CD4-positive, alpha-beta T cell treated with Interleukin-2 at 100 ng/mL for 4 hours (primary cell): ENCODE measurements around the gene GPBP1.
A peak's percentile ranks its signal among the peaks of the same experiment; 100 is the strongest.
"Not testable (repeated sequence)": the region's sequence is repeated elsewhere in the genome, so short reads cannot be mapped to it uniquely, and the experiment has no call there.

Experiments used
- DNase-seq: peaks from one replicate; pipeline ENCODE4 v3.0.0-alpha.2; 2020; ENCODE audit warnings: low spot score

GPBP1 gene

DNA sequence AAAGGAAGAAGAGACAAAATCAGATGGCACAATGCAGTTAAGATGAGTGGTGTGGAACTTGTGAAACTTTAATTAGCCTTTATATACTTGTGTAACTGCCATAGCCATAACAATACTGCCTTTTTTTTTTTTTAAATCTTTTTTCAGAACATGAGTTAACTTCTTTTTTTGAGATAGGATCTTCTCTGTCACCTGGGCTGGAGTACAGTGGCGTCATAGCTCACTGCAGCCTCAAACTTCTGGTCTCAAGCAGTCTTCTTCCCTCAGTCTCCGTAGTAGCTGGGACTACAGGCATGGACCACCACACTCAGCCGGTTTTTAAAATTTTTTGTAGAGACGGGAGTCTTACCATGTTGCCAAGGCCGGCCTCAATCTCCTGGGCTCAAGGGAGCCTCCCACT lies 37.2 kb downstream of the GPBP1 start:
- no peak for DNase-seq

DNA sequence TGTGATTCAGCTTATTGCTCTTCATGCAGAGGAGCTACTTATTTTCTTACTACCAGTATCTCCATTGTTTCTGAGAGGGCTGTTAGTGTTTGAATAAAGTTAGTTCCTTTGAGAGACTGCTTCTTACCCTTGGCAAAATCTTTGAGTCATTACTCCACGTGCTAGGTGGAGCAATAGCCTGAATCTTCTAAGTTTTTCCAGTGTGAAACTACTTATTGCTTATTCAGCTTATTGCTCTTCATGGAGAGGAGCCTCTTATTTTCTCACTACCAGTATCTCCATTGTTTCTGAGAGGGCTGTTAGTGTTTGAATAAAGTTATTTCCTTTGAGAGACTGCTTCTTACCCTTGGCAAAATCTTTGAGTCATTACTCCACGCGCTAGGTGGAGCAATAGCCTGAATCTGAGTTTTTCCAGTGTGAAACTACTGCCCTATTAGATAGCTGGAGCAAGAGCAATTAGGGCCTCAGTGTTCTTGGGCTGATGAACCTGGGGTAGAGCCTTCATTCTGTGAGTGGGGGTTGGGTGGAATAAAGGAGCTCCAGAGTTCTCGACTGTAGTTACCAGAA lies 41.9 kb downstream of the GPBP1 start:
- no peak for DNase-seq

DNA sequence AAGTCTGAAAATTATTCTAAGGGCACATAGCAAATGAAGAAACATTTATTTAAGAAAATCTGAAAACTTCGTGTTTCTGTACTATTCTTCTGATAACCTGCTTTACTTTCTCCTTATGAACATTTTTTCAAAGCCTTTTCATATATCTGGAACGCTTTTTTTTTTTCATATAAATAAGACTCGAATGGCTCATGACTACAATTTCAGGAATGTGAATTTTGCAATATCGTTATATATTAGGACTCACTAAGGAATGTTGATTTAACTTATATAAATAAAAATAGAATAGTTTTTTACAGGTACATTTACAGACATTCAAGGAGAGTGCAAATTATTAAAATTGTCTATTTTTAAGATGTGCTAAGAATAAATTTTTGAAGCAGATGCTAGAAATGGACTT lies 42.9 kb downstream of the GPBP1 start:
- DNase-seq = no peak

DNA sequence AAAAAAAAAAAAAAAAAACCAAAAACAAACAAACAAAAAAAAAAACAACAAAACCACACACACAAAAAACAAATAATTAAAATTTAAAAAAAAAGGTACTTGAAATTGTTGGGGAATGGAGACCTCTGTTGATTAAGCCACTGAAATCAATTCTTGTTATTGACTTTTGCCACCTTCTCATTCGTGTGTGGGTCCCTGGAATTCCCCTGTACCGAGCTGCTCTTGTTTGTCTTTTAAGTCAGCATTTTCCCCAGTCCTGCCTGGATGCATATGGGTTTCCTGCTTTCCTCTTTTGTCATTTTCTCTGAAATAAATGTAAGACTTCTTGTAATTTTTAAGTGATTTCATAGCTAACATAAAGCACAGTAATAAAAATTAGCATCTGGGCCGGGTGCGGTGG lies 45.5 kb downstream of the GPBP1 start:
- DNase-seq = peak; percentile 66

DNA sequence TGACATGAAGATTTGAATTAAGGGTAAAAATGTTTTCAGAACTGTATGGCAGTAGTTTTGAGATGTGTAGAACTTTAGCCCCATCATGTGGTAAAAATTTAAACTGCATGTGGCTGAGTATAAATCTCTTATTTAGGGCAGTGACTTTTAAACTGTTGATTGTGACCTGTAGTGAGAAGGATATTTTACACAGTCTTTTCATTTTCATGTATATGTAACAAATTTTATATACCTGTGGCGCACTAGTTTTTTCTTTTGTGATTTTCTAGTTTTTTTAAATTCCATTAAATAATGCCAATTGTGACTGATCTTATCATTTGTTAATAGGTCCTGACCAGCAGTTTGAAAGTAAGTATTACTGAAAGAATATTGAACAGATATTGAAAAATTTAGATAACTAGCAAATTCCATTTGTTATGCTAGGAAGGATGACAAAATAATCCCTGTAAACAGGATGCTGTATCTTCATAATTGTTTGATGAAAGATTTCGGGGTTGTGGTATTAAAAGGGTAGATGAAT lies 47.2 kb downstream of the GPBP1 start:
- peak; percentile 83 for DNase-seq

DNA sequence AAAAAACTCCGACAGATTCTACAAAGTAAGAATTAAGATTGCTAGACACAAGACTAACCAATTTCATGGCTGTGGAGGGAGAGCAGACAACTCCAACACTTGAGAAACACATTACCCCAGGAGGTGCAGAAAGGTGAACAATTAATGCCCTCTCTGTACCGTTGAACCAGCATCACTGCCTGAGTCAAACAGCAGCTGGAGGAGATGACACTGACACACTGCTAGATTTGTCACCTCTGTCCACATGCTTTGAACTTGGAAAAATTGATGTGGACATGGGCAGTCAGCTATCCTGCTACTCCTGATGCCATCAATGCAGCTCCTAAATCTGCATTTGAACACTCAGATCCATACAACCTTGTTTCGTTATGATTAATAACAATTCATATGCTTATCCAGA lies 51.7 kb downstream of the GPBP1 start:
- DNase-seq = no peak

DNA sequence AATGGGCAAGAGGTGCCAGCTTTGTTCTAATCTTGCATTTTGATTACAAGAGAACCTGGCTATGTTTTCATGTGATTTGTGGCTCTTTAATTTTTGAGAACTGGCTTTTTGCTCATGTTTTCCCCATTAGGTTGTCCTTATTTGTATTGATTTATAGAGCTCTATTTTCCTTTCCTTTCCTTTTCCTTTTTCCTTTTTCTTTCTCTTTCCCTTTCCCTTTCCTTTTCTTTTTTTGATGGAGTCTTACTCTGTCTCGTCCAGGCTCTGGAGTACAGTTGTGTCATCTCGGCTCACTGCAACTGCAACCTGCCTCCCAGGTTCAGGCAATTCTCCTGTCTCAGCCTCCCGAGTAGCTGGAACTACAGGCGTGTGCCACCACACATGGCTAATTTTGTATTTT lies 55.5 kb downstream of the GPBP1 start:
- DNase-seq = no peak

DNA sequence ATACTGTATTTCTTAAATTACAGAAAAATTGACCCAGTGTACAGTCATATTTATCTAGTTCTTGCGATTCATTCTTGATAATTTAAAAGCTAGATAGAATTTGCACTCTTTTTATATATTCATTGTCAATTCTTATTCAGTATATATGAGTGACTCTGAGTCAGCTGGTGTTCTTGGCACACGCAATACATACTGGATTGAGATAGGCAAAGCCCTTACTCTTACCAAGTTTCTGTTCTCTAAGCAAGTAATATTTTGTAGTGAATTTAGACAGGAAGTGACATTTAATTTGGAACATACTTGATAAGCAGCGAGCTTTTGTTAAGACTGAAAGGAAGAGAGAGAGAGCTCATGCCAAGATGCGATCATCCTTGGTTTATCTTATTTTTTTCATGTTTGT lies 57.7 kb downstream of the GPBP1 start:
- DNase-seq = no peak

DNA sequence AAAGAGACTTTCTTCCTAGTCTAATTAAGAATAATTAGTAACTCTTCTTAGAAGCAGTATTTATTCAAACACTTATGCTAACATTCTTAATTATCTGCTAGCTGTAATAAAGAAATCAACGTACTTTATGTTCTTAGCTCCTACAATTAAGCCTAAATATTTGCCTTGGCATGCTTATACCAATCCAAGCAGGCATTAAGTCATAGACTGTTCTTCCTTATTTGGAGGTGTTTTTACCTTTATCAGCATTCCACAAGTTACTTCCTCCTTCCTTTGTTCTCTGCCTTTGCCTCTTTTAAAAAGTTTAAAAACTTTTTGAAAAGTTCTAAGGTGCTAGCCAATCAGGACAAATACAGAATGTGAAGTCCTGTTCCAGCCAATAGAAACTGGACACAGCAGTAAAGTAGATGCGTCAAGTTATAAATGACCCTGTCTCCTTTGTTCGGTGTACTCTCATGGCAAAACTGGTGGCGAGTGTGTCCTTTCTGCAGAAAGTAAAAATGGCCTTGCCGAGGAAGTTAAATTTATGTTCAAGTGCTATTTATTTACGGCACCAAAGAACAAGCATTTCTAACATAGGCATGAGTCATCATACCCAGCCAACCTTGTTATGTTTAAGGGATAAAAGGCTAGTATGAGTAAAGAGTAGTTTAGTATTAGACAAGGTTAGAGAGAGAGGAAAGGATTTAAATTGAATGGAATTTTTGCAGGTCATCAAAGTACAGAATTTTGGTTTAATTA lies 58.6 kb downstream of the GPBP1 start:
- DNase-seq = no peak

DNA sequence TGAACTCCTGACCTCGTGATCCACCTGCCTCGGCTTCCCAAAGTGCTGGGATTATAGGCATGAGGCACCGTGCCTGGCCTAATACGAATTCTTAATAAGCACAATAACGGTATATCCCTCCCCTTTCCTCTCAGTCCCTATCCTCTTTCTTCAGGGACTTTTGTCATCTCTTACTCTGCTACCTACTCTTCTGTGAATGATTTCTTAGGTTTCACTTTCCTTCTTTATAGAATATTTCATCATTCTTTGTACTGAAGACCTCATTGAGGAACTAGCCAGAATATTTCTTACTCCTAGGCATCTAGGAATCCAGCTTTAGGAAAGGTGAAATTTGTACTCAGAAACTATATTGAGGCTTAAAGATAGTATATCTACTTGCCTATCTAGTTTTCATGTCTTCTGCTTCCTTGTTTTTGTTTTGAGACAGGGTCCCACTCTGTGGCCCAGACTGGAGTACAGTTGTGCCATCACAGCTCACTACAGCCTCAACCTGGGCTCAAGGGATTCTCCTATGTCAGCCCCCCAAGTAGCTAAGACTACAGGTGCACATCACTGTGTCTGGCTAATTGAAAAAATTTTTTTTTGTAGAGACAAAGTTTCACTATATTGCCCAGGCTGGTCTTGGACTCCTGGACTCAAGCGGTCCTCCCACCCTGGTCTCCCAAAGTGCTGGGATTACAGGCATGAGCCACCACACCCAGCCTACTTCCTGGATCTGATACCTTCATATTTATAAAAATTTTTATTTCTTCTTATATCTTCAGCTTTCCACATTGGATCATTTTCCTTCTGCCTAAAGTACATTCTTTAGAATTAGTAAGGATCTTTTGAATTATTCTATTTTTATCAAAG lies 69.7 kb downstream of the GPBP1 start:
- no peak for DNase-seq

DNA sequence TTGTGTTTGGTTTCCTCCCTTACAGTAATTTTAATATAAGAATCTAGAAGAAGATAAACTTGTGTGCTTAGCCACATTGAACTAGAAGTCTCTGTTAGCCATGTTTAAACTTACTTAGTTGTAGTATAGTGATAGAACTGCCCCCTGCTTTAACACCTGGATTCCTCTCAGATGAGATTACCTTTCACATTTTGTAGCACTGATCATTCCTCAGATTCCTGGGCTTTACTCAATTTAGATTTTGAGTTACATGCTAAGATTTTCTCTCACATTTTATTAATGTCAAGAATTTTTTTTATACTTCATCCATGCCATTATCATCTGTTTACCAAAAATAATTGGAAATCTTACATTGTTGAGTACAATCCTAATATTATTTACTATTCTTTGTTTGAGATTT lies 70.5 kb downstream of the GPBP1 start:
- DNase-seq = no peak

DNA sequence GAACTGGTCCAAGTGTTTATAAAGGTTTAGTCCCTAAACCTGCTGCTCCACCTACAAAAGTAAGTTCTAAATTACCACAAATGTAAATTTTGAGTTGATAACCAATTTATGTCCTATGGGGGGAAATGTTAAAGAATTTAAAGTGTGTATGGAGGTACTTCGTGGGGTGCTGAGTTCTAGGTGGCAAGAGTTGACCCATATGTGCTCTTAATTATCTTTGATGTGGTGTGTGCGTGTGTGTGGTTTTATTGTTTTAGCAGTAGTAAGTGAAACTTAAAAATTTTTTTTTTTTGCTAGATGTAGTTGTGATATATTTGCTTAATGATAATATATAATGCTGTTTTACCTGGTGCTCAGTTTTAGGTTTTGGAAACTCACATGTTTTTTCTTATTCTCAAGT lies 72.6 kb downstream of the GPBP1 start:
- DNase-seq = peak; percentile 41

DNA sequence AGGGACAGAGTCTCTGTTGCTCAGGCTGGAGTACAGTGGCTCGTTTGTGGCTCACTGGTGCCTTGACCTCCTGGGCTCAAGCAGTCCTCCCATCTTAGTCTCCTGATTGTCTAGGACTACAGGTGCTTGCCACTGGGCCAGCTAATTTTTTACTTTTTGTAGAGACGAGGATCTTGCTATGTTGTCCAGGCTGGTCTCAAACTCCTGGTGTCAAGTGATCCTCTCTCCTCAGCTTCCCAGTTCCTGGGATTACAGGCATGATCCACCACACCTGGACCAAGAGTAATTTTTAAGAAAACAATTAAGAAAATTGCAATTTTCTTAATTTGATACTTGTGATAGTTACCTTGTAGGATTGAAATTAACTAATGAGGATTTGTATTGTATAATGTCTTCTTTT lies 73.9 kb downstream of the GPBP1 start:
- no peak for DNase-seq

DNA sequence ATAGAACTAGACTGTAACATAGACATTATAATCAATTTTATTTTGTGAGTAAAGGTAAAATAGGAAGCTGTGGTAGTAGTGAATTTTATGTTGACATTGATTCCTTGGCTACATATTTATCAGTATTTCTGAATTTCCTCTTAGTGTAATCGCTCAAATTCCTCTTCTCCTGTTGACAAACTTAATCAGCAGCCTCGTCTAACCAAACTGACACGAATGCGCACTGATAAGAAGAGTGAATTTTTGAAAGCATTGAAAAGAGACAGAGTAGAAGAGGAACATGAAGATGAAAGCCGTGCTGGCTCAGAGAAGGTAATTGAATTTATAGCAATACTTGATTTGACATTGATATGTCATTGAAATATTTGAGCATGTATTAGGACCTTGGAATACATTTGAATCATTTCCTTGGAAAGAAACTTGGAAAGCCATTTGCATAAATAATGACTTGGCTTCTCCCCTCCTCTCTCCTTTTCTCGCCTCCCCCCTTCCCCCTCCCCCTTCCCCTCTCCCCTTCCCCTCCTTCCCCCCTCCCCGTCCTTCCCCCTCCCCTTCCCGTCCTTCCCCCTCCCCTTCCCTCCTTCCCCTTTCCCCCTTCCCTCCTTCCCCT lies 75.5 kb downstream of the GPBP1 start:
- DNase-seq = no peak

DNA sequence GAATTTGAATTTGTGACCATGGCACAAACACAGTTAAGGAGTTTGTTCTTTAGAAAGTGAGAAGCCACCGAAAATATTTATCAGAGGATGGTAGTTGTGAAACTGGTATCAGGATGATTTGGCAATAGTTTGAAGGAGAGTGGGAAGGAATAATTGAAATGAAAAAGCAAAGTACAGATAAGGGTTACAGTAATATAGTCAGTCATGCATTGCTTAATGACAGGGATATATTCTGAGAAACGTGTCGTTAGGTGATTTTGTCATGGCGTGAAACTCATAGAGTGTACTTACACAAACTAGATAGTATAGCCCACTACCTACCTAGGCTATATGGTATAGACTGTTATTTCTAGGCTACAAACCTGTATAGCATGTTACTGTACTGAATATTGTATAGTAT lies 84.2 kb downstream of the GPBP1 start:
- no peak for DNase-seq

DNA sequence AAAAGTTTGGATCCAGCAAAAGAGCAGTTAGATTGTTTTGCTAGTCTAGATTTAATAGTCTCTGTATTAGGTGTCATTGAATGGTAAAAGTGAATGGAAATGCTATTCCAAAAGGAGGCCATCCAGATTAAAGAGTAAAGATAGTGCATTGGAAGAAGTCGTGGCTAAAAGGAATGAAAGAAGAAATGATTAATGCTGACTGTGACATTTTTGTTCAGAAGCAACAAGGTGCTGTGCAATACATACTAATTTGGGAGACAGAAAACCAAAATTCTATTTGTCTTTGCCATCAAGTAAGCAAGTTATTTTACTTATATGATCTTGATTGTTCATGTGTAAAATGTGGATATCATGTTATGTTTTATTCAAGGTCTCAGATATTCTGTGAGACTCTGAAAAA lies 85.1 kb downstream of the GPBP1 start:
- DNase-seq = no peak

DNA sequence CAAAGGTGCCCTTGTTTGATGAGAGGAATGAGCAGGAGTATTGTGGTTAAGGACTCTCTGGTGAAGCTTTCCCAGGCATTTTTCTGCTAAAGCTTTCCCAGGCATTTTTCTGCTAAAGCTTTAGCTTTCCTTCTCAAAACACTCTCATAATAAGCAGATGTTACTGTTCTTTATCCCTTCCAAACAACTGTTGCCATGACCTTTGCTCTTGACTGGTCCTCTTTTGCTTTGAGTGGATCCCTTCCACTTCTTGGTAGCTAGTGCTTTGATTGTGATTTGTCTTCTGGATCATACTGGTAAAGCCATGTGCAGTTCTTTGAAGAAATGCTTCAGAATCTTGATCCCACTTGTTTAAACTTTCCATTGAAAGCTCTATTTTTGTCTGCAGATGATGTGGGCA lies 85.8 kb downstream of the GPBP1 start:
- DNase-seq = no peak

DNA sequence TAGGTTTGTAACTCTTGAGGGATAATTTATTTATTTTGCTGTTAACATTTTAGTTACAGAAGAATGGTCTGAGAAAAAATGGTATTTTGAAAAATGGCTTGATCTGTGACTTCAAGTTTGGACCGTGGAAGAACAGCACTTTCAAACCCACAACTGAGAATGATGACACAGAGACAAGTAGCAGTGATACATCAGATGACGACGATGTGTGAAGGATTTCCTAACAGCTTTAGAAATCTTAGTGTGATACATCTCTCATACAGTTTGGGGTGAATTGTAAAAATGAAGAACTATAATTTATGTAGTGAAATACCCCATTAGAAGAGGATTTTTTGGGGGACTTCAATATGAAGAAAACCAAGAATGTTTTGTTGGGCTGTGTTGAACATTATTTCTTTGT lies 88.7 kb downstream of the GPBP1 start:
- DNase-seq = no peak

DNA sequence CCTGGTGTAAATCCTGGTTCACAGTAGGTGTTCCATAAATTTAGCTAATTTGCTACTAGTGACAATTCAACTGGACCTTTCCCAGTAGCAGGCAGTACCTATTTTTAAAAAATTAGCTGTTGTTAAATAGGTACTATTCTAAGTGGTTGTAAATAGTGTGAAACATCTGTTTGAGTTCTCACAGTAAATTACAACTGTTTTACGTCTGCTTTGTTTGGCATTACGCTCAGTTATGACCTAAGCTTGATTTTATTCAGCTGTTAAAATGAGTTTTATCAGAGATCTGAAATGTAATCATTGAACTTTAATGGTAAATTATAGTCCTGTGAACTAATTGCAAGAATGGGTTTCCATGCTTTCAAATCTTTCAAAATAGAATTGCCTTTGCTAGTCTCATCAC lies 93.9 kb downstream of the GPBP1 start:
- DNase-seq = no peak

DNA sequence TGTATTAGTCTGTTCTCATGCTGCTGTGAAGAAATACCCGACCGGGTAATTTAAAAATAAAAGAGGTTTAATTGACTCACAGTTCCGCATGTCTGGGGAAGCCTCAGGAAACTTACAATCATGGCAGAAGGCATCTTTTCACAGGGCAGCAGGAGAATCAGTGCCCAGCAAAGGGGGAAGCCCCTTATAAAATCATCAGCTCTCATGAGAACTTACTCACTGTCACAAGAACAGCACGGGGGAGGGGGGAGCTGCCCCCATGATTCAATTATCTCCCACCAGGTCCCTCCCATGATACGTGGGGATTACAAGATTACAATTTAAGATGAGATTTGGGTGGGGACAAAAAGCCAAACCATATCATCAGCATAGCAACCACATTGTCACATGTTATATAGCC lies 102.5 kb downstream of the GPBP1 start:
- no peak for DNase-seq

DNA sequence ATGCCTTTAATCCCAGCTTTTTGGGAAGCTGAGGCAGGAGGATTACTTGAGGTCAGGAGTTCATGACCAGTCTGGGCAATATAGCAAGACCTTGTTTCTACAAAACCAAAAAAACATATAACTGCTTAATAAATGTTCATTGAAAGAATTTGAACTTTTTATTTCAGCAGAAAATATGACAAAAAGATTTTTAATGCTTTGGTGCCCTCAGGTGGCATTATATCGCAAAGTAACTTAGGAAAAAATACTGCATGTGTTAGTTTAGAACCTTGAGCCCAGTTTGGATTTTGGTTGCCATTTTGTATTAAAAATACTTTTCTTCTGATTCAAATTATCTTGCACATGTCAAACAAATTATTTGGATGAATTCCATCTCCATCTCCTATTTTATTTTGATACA lies 103.2 kb downstream of the GPBP1 start:
- DNase-seq = no peak

DNA sequence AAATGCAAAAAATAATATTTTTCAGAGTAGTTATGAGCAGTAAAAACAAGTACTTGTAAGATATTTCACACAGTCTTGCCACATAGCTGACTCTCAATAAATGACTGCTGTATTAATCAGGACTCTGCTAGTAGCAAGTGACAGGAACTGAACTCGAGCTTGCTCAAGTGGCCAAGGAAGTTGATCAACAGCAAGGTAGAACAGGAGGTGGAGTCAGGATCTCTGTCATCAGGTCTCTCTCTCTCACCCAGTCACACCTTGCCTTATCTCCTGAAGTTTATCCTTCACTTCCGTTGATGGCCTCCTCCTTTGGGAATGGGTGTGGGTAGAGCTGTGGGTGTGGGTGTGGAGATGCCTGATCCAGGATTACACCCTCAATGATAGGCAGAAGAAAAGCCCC lies 107.0 kb downstream of the GPBP1 start:
- DNase-seq = no peak

DNA sequence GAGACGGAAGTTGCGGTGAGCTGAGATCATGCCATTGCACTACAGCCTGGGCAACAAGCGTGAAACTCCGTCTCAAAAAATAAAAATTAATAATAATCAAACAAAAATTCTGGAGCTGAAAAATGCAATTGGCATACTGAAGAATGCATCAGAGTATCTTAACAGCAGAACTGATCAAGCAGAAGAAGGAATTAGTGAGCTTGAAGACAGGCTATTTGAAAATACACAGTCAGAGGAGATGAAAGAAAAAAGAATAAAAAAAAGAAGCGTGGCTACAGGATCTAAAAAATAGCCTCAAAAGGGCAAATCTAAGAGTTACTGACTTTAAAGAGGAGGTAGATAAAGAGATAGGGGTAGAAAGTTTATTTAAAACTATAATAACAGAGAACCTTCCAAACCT lies 111.2 kb downstream of the GPBP1 start:
- not testable (repeated sequence) for DNase-seq
